H9 (cell line): ENCODE measurements around the gene TTC23. TPM values are rescaled to one million over a fixed set of nuclear protein-coding genes. Genes with fewer than 3 reads are reported as not detected.

Source experiments
- DNase-seq: peaks from one replicate; pipeline ENCODE4 v3.0.0-alpha.2; 2017
- H2AFZ ChIP-seq: one replicate; pipeline ENCODE4 v1.6.1; 2013; ENCODE audit warnings: mild to moderate bottlenecking, low read length, control low read depth, moderate library complexity
- H2AK5ac ChIP-seq: 2 replicates; pipeline ENCODE4 v1.6.1; 2013; ENCODE audit warnings: low read length, control low read depth, mixed read lengths; ENCODE audit not compliant: insufficient read length
- H2BK120ac ChIP-seq: one replicate; pipeline ENCODE4 v1.6.1; 2013; ENCODE audit warnings: low read depth, mild to moderate bottlenecking, low read length, control low read depth, inconsistent platforms; ENCODE audit not compliant: poor library complexity, severe bottlenecking
- H2BK12ac ChIP-seq: 2 replicates; pipeline ENCODE4 v1.6.1; 2013; ENCODE audit warnings: low read length, control low read depth, mixed read lengths, low read depth; ENCODE audit not compliant: insufficient read length
- H2BK15ac ChIP-seq: 2 replicates; pipeline ENCODE4 v1.6.1; 2013; ENCODE audit warnings: low read depth, low read length, control low read depth
- H2BK20ac ChIP-seq: one replicate; pipeline ENCODE4 v1.6.1; 2013; ENCODE audit warnings: low read depth, mild to moderate bottlenecking, low read length, control low read depth, inconsistent platforms; ENCODE audit not compliant: poor library complexity, severe bottlenecking
- H2BK5ac ChIP-seq: 2 replicates; pipeline ENCODE4 v1.6.1; 2013; ENCODE audit warnings: low read length, control low read depth, mixed read lengths; ENCODE audit not compliant: insufficient read length
- H3K14ac ChIP-seq: 2 replicates; pipeline ENCODE4 v1.6.1; 2013; ENCODE audit warnings: low read length, control low read depth; ENCODE audit not compliant: insufficient read depth
- H3K18ac ChIP-seq: 2 replicates; pipeline ENCODE4 v1.6.1; 2013; ENCODE audit warnings: low read depth, mild to moderate bottlenecking, mixed read lengths, low read length, control low read depth; ENCODE audit not compliant: insufficient read length
- H3K23ac ChIP-seq: 2 replicates; pipeline ENCODE4 v1.6.1; 2013; ENCODE audit warnings: low read length, control low read depth, mixed read lengths, low read depth; ENCODE audit not compliant: insufficient read length
- H3K23me2 ChIP-seq: 2 replicates; pipeline ENCODE4 v1.6.1; 2013; ENCODE audit warnings: low read depth, mild to moderate bottlenecking, mixed read lengths, low read length, control low read depth; ENCODE audit not compliant: insufficient read length, poor library complexity, severe bottlenecking
- H3K27ac ChIP-seq: 2 replicates; pipeline ENCODE4 v1.5.1; 2013; ENCODE audit warnings: low read length, control low read depth, mixed read lengths, low read depth; ENCODE audit not compliant: insufficient read length
- H3K27me3 ChIP-seq: 2 replicates; pipeline ENCODE4 v1.6.1; 2013; ENCODE audit warnings: low read length, control low read depth, inconsistent platforms; ENCODE audit not compliant: insufficient read depth
- H3K4ac ChIP-seq: 2 replicates; pipeline ENCODE4 v1.6.1; 2013; ENCODE audit warnings: low read depth, mild to moderate bottlenecking, control low read depth, inconsistent platforms, low read length, moderate library complexity
- H3K4me1 ChIP-seq: 2 replicates; pipeline ENCODE4 v1.6.1; 2013; ENCODE audit warnings: low read length, control low read depth, inconsistent platforms; ENCODE audit not compliant: insufficient read depth
- H3K4me2 ChIP-seq: 2 replicates; pipeline ENCODE4 v1.6.1; 2013; ENCODE audit warnings: low read length, control low read depth, mixed read lengths; ENCODE audit not compliant: insufficient read length, insufficient read depth
- H3K56ac ChIP-seq: 2 replicates; pipeline ENCODE4 v1.6.1; 2013; ENCODE audit warnings: low read depth, mild to moderate bottlenecking, mixed read lengths, low read length, control low read depth; ENCODE audit not compliant: insufficient read length
- H3K79me1 ChIP-seq: 2 replicates; pipeline ENCODE4 v1.6.1; 2013; ENCODE audit warnings: low read depth, mild to moderate bottlenecking, moderate library complexity, low read length, control low read depth, inconsistent platforms; ENCODE audit not compliant: insufficient read depth, poor library complexity, severe bottlenecking
- H3K79me2 ChIP-seq: 2 replicates; pipeline ENCODE4 v1.6.1; 2013; ENCODE audit warnings: low read length, control low read depth, inconsistent platforms; ENCODE audit not compliant: insufficient read depth
- H3K9ac ChIP-seq: 2 replicates; pipeline ENCODE4 v1.6.1; 2013; ENCODE audit warnings: low read length, control low read depth, mixed read lengths; ENCODE audit not compliant: insufficient read length; ENCODE audit errors: extremely low read depth
- H3K9me3 ChIP-seq: one replicate; pipeline ENCODE4 v1.6.1; 2013; ENCODE audit warnings: low read depth, low read length, inconsistent platforms; ENCODE audit not compliant: control insufficient read depth
- H3T11ph ChIP-seq: one replicate; pipeline ENCODE4 v1.6.1; 2013; ENCODE audit warnings: mild to moderate bottlenecking, low read length, control low read depth, inconsistent platforms
- H4K20me1 ChIP-seq: one replicate; pipeline ENCODE4 v1.6.1; 2013; ENCODE audit not compliant: control insufficient read depth, insufficient read length, insufficient read depth
- H4K5ac ChIP-seq: 2 replicates; pipeline ENCODE4 v1.6.1; 2013; ENCODE audit warnings: low read depth, mild to moderate bottlenecking, mixed read lengths, low read length, control low read depth; ENCODE audit not compliant: insufficient read length
- H4K8ac ChIP-seq: replicated peaks from 2 replicates; pipeline ENCODE4 v1.6.1; 2013; ENCODE audit warnings: low read length, control low read depth, mixed read lengths, low read depth; ENCODE audit not compliant: insufficient read length
- H4K91ac ChIP-seq: 2 replicates; pipeline ENCODE4 v1.6.1; 2013; ENCODE audit warnings: low read depth, mild to moderate bottlenecking, moderate library complexity, mixed read lengths, low read length, control low read depth; ENCODE audit not compliant: insufficient read length
- H3K27ac Mint-ChIP-seq, 3 experiments: 2 replicates in 2 of 3; 3 replicates in 1 of 3; pipeline ENCODE4 v1.8.0; 2020 to 2021; ENCODE audit warnings: mixed read lengths in 3 of 3, mild to moderate bottlenecking in 1 of 3, moderate library complexity in 1 of 3
- H3K27me3 Mint-ChIP-seq: 2 replicates; pipeline ENCODE4 v1.8.0; 2021; ENCODE audit warnings: low read depth, mild to moderate bottlenecking, moderate library complexity, mixed read lengths
- H3K36me3 Mint-ChIP-seq, 3 experiments: 2 replicates in 2 of 3; 3 replicates in 1 of 3; pipeline ENCODE4 v1.8.0; 2020 to 2021; ENCODE audit warnings: low read depth in 3 of 3, mixed read lengths in 3 of 3; ENCODE audit not compliant: insufficient read depth in 1 of 3
- H3K4me1 Mint-ChIP-seq, 2 experiments: 2 replicates each; pipeline ENCODE4 v1.8.0; 2020; ENCODE audit warnings: mixed read lengths in 2 of 2
- H3K4me3 Mint-ChIP-seq, 2 experiments: 2 replicates in 1 of 2; 3 replicates in 1 of 2; pipeline ENCODE4 v1.8.0; 2020 to 2021; ENCODE audit warnings: mild to moderate bottlenecking in 2 of 2, mixed read lengths in 2 of 2, moderate library complexity in 1 of 2
- H3K9me3 Mint-ChIP-seq, 2 experiments: 2 replicates in 1 of 2; 3 replicates in 1 of 2; pipeline ENCODE4 v1.8.0; 2020; ENCODE audit warnings: mild to moderate bottlenecking in 2 of 2, mixed read lengths in 2 of 2, moderate library complexity in 1 of 2
- CTCF ChIP-seq: fragments of 200-600 bp; sonication (generic); conservative IDR thresholded peaks from 3 replicates; pipeline ENCODE4 v1.8.0; 2021; ENCODE audit warnings: antibody characterized with exemption, mild to moderate bottlenecking
- whole genome bisulfite sequencing: extraction: QIAGEN DNeasy Blood & Tissue Kit; methylation state at CpG from one replicate; pipeline ENCODE4 v1.1.7; 2013; ENCODE audit warnings: missing lambda C conversion rate, low lambda C conversion rate, mixed read lengths; ENCODE audit not compliant: insufficient read length; ENCODE audit errors: extremely low coverage; 5-methylcytosine and 5-hydroxymethylcytosine counted together
- total RNA-seq: library from RNA; stranded (reverse); gene quantifications from 2 replicates; pipeline ENCODE4 v1.2.1, GENCODE V29; 2021

The TTC23 gene
- total RNA-seq, 1 experiment from 2014 or later: 14.3 TPM

GRCh38 chr15:99135194-99135593 lies 114.2 kb downstream of the TTC23 start:
- no peak for DNase-seq
- Histone ChIP-seq H3K23me2 (no peaks in the 10 kb centered on the region), H3K4me2 (no peak overlapping the region), H2BK120ac (no peak overlapping the region), H3K4ac (no peak overlapping the region), H4K8ac (no peak overlapping the region), H2BK12ac (no peak overlapping the region), H4K5ac (no peak overlapping the region), H3K9ac (no peak overlapping the region), H2BK20ac (no peak overlapping the region), H3T11ph (no peak overlapping the region), H3K9me3 (no peaks in the 10 kb centered on the region), H3K27ac (no peak overlapping the region), H3K18ac (no peak overlapping the region), H3K4me1 (peaks cover 2% of the 10 kb centered on the region; the same call in 1 of the 2 replicates), H2BK15ac (no peak overlapping the region), H2AK5ac (no peak overlapping the region), H2BK5ac (no peak overlapping the region), H3K79me2 (no peaks in the 10 kb centered on the region), H4K20me1 (no peaks in the 10 kb centered on the region), H4K91ac (no peak overlapping the region), H3K56ac (no peak overlapping the region), H3K79me1 (no peaks in the 10 kb centered on the region), H2AFZ (no peak overlapping the region), H3K23ac (no peak overlapping the region), H3K14ac (no peak overlapping the region), H3K27me3 (no peaks in the 10 kb centered on the region)
- no CpG with 5 or more reads among the region's 4 CpGs for WGBS
- H3K27me3 Mint-ChIP-seq: no peaks in the 10 kb centered on the region
- peaks cover 20 to 27% of the 10 kb centered on the region in 2 experiments for H3K4me1 Mint-ChIP-seq
- no peaks in the 10 kb centered on the region for H3K9me3 Mint-ChIP-seq
- no peak overlapping the region for H3K27ac Mint-ChIP-seq
- peaks cover 8 to 24% (median 17%) of the 10 kb centered on the region in 3 experiments; a peak in 6 of 7 replicates for H3K36me3 Mint-ChIP-seq
- no peak overlapping the region for H3K4me3 Mint-ChIP-seq
- no peak for TF ChIP-seq CTCF
